ENCODE measurements around the gene SLC25A24.
"Not testable (repeated sequence)": the region's sequence is repeated elsewhere in the genome, so short reads cannot be mapped to it uniquely, and the experiment has no call there.

SLC25A24 gene

GRCh38 chr1:108232183-108232582 lies 32.0 kb upstream of the SLC25A24 start:
- not testable (repeated sequence) for H3K9me3 ChIP-seq (replicated peaks in 1 of 2; ENCODE audit: control insufficient read depth in 2 of 2, insufficient read depth in 1 of 2, low read depth in 1 of 2, low read length in 2 of 2); H3K79me1 ChIP-seq (ENCODE audit: low read depth, low read length); H3K23ac ChIP-seq (ENCODE audit: low read depth, low read length, poor library complexity); H3K14ac ChIP-seq (ENCODE audit: low read length); H2BK15ac ChIP-seq (ENCODE audit: low read length); H2BK12ac ChIP-seq (ENCODE audit: low read length); H2BK5ac ChIP-seq (ENCODE audit: low read length); DNase-seq (ENCODE audit: low spot score); H3K18ac ChIP-seq (ENCODE audit: low read length); H4K8ac ChIP-seq (ENCODE audit: low read depth, low read length); H3K27me3 ChIP-seq (ENCODE audit: control insufficient read depth in 3 of 3, insufficient read depth in 3 of 3, low read depth in 1 of 3, low read length in 3 of 3); H3K9ac ChIP-seq (ENCODE audit: low read depth, low read length, poor library complexity); H2AK5ac ChIP-seq (ENCODE audit: low read depth, low read length); H2BK120ac ChIP-seq (ENCODE audit: low read depth, low read length); H3K4me1 ChIP-seq (ENCODE audit: control insufficient read depth in 2 of 2, insufficient read depth in 1 of 2, low read depth in 1 of 2, low read length in 2 of 2); H3K27ac ChIP-seq (replicated peaks; ENCODE audit: low read length); H4K91ac ChIP-seq (ENCODE audit: low read depth, low read length, poor library complexity); H3K4me3 ChIP-seq (ENCODE audit: low read length in 2 of 2); H3K4me2 ChIP-seq (ENCODE audit: insufficient read depth, low read length, poor library complexity, severe bottlenecking); H2AFZ ChIP-seq (ENCODE audit: low read length); H3K4ac ChIP-seq (ENCODE audit: low read length); H3K36me3 ChIP-seq (replicated peaks in 1 of 2; ENCODE audit: control insufficient read depth in 2 of 2, insufficient read depth in 2 of 2, low read length in 2 of 2)
- no CpG with 5 or more reads among the region's 3 CpGs for WGBS, 2 donors (ENCODE audit: extremely low coverage in 2 of 2, insufficient read length in 2 of 2, insufficient replicate concordance in 1 of 2)

- H3K27me3 ChIP-seq (ENCODE audit: control insufficient read depth in 3 of 3, insufficient read depth in 3 of 3, low read depth in 1 of 3, low read length in 3 of 3); H3K18ac ChIP-seq (ENCODE audit: low read length); H3K4ac ChIP-seq (ENCODE audit: low read length); H2BK15ac ChIP-seq (ENCODE audit: low read length); H4K8ac ChIP-seq (ENCODE audit: low read depth, low read length); H3K36me3 ChIP-seq (replicated peaks in 1 of 2; ENCODE audit: control insufficient read depth in 2 of 2, insufficient read depth in 2 of 2, low read length in 2 of 2); DNase-seq (ENCODE audit: low spot score); H2BK5ac ChIP-seq (ENCODE audit: low read length); H3K4me2 ChIP-seq (ENCODE audit: insufficient read depth, low read length, poor library complexity, severe bottlenecking); H2BK12ac ChIP-seq (ENCODE audit: low read length); H4K91ac ChIP-seq (ENCODE audit: low read depth, low read length, poor library complexity); H3K79me1 ChIP-seq (ENCODE audit: low read depth, low read length); H2AFZ ChIP-seq (ENCODE audit: low read length); H3K9ac ChIP-seq (ENCODE audit: low read depth, low read length, poor library complexity); H3K4me1 ChIP-seq (ENCODE audit: control insufficient read depth in 2 of 2, insufficient read depth in 1 of 2, low read depth in 1 of 2, low read length in 2 of 2); H2BK120ac ChIP-seq (ENCODE audit: low read depth, low read length); H3K27ac ChIP-seq (replicated peaks; ENCODE audit: low read length); H2AK5ac ChIP-seq (ENCODE audit: low read depth, low read length); H3K14ac ChIP-seq (ENCODE audit: low read length); H3K4me3 ChIP-seq (ENCODE audit: low read length in 2 of 2); H3K9me3 ChIP-seq (replicated peaks in 1 of 2; ENCODE audit: control insufficient read depth in 2 of 2, insufficient read depth in 1 of 2, low read depth in 1 of 2, low read length in 2 of 2); H3K23ac ChIP-seq (ENCODE audit: low read depth, low read length, poor library complexity): not testable (repeated sequence)
- no CpG with 5 or more reads among the region's 3 CpGs for WGBS, 2 donors (ENCODE audit: extremely low coverage in 2 of 2, insufficient read length in 2 of 2, insufficient replicate concordance in 1 of 2)
These were observed 29.8 kb upstream of the SLC25A24 start for GRCh38 chr1:108229976-108230375.

- not testable (repeated sequence) for H2AK5ac ChIP-seq (ENCODE audit: low read depth, low read length); H2BK120ac ChIP-seq (ENCODE audit: low read depth, low read length); H3K4ac ChIP-seq (ENCODE audit: low read length); H3K27me3 ChIP-seq (ENCODE audit: control insufficient read depth in 3 of 3, insufficient read depth in 3 of 3, low read depth in 1 of 3, low read length in 3 of 3); H3K4me1 ChIP-seq (ENCODE audit: control insufficient read depth in 2 of 2, insufficient read depth in 1 of 2, low read depth in 1 of 2, low read length in 2 of 2); H2BK12ac ChIP-seq (ENCODE audit: low read length); H3K9ac ChIP-seq (ENCODE audit: low read depth, low read length, poor library complexity); H3K4me3 ChIP-seq (ENCODE audit: low read length in 2 of 2); H3K23ac ChIP-seq (ENCODE audit: low read depth, low read length, poor library complexity); H2BK15ac ChIP-seq (ENCODE audit: low read length); DNase-seq (ENCODE audit: low spot score); H3K4me2 ChIP-seq (ENCODE audit: insufficient read depth, low read length, poor library complexity, severe bottlenecking); H3K27ac ChIP-seq (replicated peaks; ENCODE audit: low read length); H3K18ac ChIP-seq (ENCODE audit: low read length); H3K14ac ChIP-seq (ENCODE audit: low read length); H3K9me3 ChIP-seq (replicated peaks in 1 of 2; ENCODE audit: control insufficient read depth in 2 of 2, insufficient read depth in 1 of 2, low read depth in 1 of 2, low read length in 2 of 2); H3K79me1 ChIP-seq (ENCODE audit: low read depth, low read length); H3K36me3 ChIP-seq (replicated peaks in 1 of 2; ENCODE audit: control insufficient read depth in 2 of 2, insufficient read depth in 2 of 2, low read length in 2 of 2); H2AFZ ChIP-seq (ENCODE audit: low read length); H4K91ac ChIP-seq (ENCODE audit: low read depth, low read length, poor library complexity); H2BK5ac ChIP-seq (ENCODE audit: low read length); H4K8ac ChIP-seq (ENCODE audit: low read depth, low read length)
- WGBS, 2 donors (ENCODE audit: extremely low coverage in 2 of 2, insufficient read length in 2 of 2, insufficient replicate concordance in 1 of 2), result no CpG with 5 or more reads among the region's 7 CpGs
These were observed 27.6 kb upstream of the SLC25A24 start for GRCh38 chr1:108227772-108228171.

GRCh38 chr1:108226855-108227254 lies 26.7 kb upstream of the SLC25A24 start:
- no CpG with 5 or more reads among the region's 4 CpGs for WGBS, 2 donors (ENCODE audit: extremely low coverage in 2 of 2, insufficient read length in 2 of 2, insufficient replicate concordance in 1 of 2)

More at GRCh38 chr1:108226855-108227254, 26.7 kb upstream of the SLC25A24 start:
- DNase-seq (ENCODE audit: low spot score); H2BK12ac ChIP-seq (ENCODE audit: low read length); H3K4me2 ChIP-seq (ENCODE audit: insufficient read depth, low read length, poor library complexity, severe bottlenecking); H3K14ac ChIP-seq (ENCODE audit: low read length); H3K23ac ChIP-seq (ENCODE audit: low read depth, low read length, poor library complexity); H2BK120ac ChIP-seq (ENCODE audit: low read depth, low read length); H2AK5ac ChIP-seq (ENCODE audit: low read depth, low read length); H3K4me3 ChIP-seq (ENCODE audit: low read length in 2 of 2); H3K18ac ChIP-seq (ENCODE audit: low read length); H3K27ac ChIP-seq (replicated peaks; ENCODE audit: low read length); H2AFZ ChIP-seq (ENCODE audit: low read length); H2BK15ac ChIP-seq (ENCODE audit: low read length); H3K4ac ChIP-seq (ENCODE audit: low read length); H4K91ac ChIP-seq (ENCODE audit: low read depth, low read length, poor library complexity); H4K8ac ChIP-seq (ENCODE audit: low read depth, low read length); H2BK5ac ChIP-seq (ENCODE audit: low read length); H3K9me3 ChIP-seq (replicated peaks in 1 of 2; ENCODE audit: control insufficient read depth in 2 of 2, insufficient read depth in 1 of 2, low read depth in 1 of 2, low read length in 2 of 2); H3K36me3 ChIP-seq (replicated peaks in 1 of 2; ENCODE audit: control insufficient read depth in 2 of 2, insufficient read depth in 2 of 2, low read length in 2 of 2); H3K9ac ChIP-seq (ENCODE audit: low read depth, low read length, poor library complexity); H3K4me1 ChIP-seq (ENCODE audit: control insufficient read depth in 2 of 2, insufficient read depth in 1 of 2, low read depth in 1 of 2, low read length in 2 of 2); H3K27me3 ChIP-seq (ENCODE audit: control insufficient read depth in 3 of 3, insufficient read depth in 3 of 3, low read depth in 1 of 3, low read length in 3 of 3); H3K79me1 ChIP-seq (ENCODE audit: low read depth, low read length): not testable (repeated sequence)
